Gastrocnemius medialis (tissue), 4 donors: ENCODE measurements around the gene FRMPD4. TPM values are rescaled to one million over a fixed set of nuclear protein-coding genes. Genes with fewer than 3 reads are reported as not detected.

Source experiments
- ATAC-seq, 2 donors: fragments of 150-250 bp; one replicate each; pipeline ENCODE4 v1.9.1; 2016
- DNase-seq, 2 donors: peaks; one replicate each; pipeline ENCODE4 v3.0.0-alpha.2; 2019
- H3K27ac ChIP-seq, 4 donors: fragments of 200-600 bp; sonication (generic); 1 replicate in 1 of 4; 2 replicates in 3 of 4; pipeline ENCODE4 v1.5.1; 2016 to 2018; ENCODE audit warnings: mild to moderate bottlenecking in 2 of 4, moderate library complexity in 1 of 4
- H3K27me3 ChIP-seq, 3 donors: fragments of 200-600 bp; sonication (generic) in 2 of 3; 1 replicate in 1 of 3; 2 replicates in 2 of 3; pipeline versions ENCODE4 v1.5.1 to v1.6.0; 2016 to 2019; ENCODE audit warnings: mild to moderate bottlenecking in 1 of 3, moderate library complexity in 1 of 3
- H3K36me3 ChIP-seq, 2 donors: fragments of 200-600 bp; sonication (generic) in 1 of 2; one replicate each; pipeline ENCODE4 v1.5.1; 2017 to 2018
- H3K4me1 ChIP-seq, 2 donors: fragments of 200-600 bp; sonication (generic) in 1 of 2; one replicate each; pipeline ENCODE4 v1.5.1; 2016 to 2017; ENCODE audit warnings: mild to moderate bottlenecking in 2 of 2
- H3K4me3 ChIP-seq, 4 donors: fragments of 200-600 bp; sonication (generic) in 3 of 4; 1 replicate in 1 of 4; 2 replicates in 3 of 4; pipeline ENCODE4 v1.5.1; 2016 to 2019; ENCODE audit warnings: mild to moderate bottlenecking in 2 of 4
- H3K9me3 ChIP-seq, 3 donors: fragments of 200-600 bp; sonication (generic) in 2 of 3; 1 replicate in 1 of 3; 2 replicates in 2 of 3; pipeline ENCODE4 v1.5.1; 2016 to 2019
- POLR2A ChIP-seq, 2 donors: fragments of 450-650 bp; IDR thresholded peaks; one replicate each; pipeline ENCODE4 v1.6.1; 2017; ENCODE audit warnings: antibody characterized with exemption in 2 of 2, mild to moderate bottlenecking in 2 of 2, moderate library complexity in 2 of 2
- in situ Hi-C, 4 donors: fragments of 200-750 bp; cut with MboI; loops; one replicate each; pipeline versions ENCODE4 v1.15.0 to v1.8.0; 2017; ENCODE audit warnings: low sequenced_read_pairs in 4 of 4
- intact Hi-C: fragments of 100-400 bp; cut with DNase I; formaldehyde crosslinking; loops from one replicate; pipeline ENCODE4 v1.15.1; 2023; ENCODE audit warnings: low total_unique reads
- total RNA-seq, 4 donors: library from RNA; depleted of rRNA; stranded (reverse); fragments of >200 nt; gene quantifications; one replicate each; pipeline versions ENCODE4 v1.1.0 to v1.2.3, GENCODE V29; 2016
- TF ChIP-seq, protein P1 (sequence below), 5 experiments: fragments of 450-650 bp in 3 of 5; fragments of 200-600 bp in 2 of 5; sonication (generic) in 2 of 5; IDR thresholded peaks in 4 of 5; conservative IDR thresholded peaks in 1 of 5; 1 replicate in 4 of 5; 2 replicates in 1 of 5; pipeline ENCODE4 v1.5.1; 2016 to 2019; ENCODE audit warnings: antibody characterized with exemption in 5 of 5, mild to moderate bottlenecking in 3 of 5, moderate library complexity in 3 of 5

Gene FRMPD4
- total RNA-seq, 4 donors from 2014 or later: 0.02 TPM; not detected in 3

GRCh38 chrX:12480956-12481355 lies 342.7 kb downstream of the FRMPD4 start:
- no peaks in the 10 kb centered on the region for H3K36me3 ChIP-seq
- DNase-seq (no peak), ATAC-seq (no peak)
- in situ Hi-C loops: no loop called here
- H3K27ac ChIP-seq: no peak overlapping the region
- TF ChIP-seq, protein P1, sequence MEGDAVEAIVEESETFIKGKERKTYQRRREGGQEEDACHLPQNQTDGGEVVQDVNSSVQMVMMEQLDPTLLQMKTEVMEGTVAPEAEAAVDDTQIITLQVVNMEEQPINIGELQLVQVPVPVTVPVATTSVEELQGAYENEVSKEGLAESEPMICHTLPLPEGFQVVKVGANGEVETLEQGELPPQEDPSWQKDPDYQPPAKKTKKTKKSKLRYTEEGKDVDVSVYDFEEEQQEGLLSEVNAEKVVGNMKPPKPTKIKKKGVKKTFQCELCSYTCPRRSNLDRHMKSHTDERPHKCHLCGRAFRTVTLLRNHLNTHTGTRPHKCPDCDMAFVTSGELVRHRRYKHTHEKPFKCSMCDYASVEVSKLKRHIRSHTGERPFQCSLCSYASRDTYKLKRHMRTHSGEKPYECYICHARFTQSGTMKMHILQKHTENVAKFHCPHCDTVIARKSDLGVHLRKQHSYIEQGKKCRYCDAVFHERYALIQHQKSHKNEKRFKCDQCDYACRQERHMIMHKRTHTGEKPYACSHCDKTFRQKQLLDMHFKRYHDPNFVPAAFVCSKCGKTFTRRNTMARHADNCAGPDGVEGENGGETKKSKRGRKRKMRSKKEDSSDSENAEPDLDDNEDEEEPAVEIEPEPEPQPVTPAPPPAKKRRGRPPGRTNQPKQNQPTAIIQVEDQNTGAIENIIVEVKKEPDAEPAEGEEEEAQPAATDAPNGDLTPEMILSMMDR (IDR thresholded peaks at IDR 0.05 in 4 of 5, conservative IDR thresholded peaks at IDR 0.05 in 1 of 5): no peak
- no peak for TF ChIP-seq POLR2A (IDR thresholded peaks at IDR 0.05)
- no peaks in the 10 kb centered on the region for H3K27me3 ChIP-seq
- intact Hi-C loops: no loop called here
- H3K4me3 ChIP-seq: no peak overlapping the region
- no peaks in the 10 kb centered on the region for H3K4me1 ChIP-seq
- H3K9me3 ChIP-seq: no peaks in the 10 kb centered on the region

DNA sequence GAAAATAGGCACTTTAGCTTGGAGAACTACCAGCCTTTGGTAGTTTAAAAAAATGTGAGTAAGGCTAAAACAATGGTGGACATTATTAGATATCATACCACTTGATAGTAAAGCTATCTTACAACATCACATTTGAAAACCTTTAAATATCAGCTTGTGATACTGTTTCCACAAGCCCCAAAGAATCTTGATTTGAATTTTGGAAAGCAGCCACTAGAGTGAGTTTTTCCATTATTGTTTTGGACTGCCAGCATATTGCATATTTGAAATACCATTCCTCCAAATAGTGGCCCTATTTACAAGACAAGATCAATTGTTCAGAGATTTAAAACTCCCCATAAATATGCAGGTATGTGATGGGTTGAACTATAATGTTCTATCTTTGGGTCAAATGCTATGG lies 349.9 kb downstream of the FRMPD4 start:
- intact Hi-C loops (no loop called here), in situ Hi-C loops (no loop called here)
- Histone ChIP-seq H3K4me3 (no peak overlapping the region), H3K27me3 (no peaks in the 10 kb centered on the region), H3K27ac (no peak overlapping the region), H3K9me3 (no peaks in the 10 kb centered on the region), H3K4me1 (no peaks in the 10 kb centered on the region), H3K36me3 (no peaks in the 10 kb centered on the region)
- ATAC-seq: no peak
- TF ChIP-seq, protein P1 (IDR thresholded peaks at IDR 0.05 in 4 of 5, conservative IDR thresholded peaks at IDR 0.05 in 1 of 5): no peak
- no peak for TF ChIP-seq POLR2A (IDR thresholded peaks at IDR 0.05)
- DNase-seq: no peak

GRCh38 chrX:12488771-12489170 lies 350.5 kb downstream of the FRMPD4 start:
- Histone ChIP-seq H3K4me1 (no peaks in the 10 kb centered on the region), H3K27me3 (no peaks in the 10 kb centered on the region), H3K27ac (no peak overlapping the region), H3K36me3 (no peaks in the 10 kb centered on the region), H3K9me3 (no peaks in the 10 kb centered on the region), H3K4me3 (no peak overlapping the region)
- DNase-seq (no peak), ATAC-seq (no peak)
- intact Hi-C loops: no loop called here
- TF ChIP-seq POLR2A (IDR thresholded peaks at IDR 0.05): no peak
- TF ChIP-seq, protein P1 (IDR thresholded peaks at IDR 0.05 in 4 of 5, conservative IDR thresholded peaks at IDR 0.05 in 1 of 5): no peak
- in situ Hi-C loops: no loop called here

DNA sequence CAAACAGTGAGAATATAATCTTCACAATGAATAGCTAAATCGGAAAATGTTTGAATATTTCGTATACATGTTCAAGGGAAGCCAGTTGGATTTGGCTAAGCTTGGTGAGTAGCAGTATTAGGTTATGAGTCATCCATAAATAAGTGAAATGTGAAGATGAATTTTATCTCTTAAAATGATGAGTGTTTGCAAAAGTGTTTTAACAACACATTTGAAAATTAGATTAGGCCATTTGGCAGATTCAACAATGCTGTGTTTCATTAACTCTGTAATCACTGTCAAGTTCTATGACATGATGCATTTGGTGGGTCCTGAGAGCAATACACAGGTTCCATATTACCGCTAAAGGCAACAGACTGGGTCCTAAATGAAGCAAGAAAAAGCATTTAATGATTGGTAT lies 351.1 kb downstream of the FRMPD4 start:
- H3K4me3 ChIP-seq: no peak overlapping the region
- H3K4me1 ChIP-seq: no peaks in the 10 kb centered on the region
- intact Hi-C loops (no loop called here), in situ Hi-C loops (no loop called here)
- ATAC-seq (no peak), DNase-seq (no peak)
- no peaks in the 10 kb centered on the region for H3K9me3 ChIP-seq
- no peaks in the 10 kb centered on the region for H3K27me3 ChIP-seq
- H3K27ac ChIP-seq: no peak overlapping the region
- H3K36me3 ChIP-seq: no peaks in the 10 kb centered on the region
- no peak for TF ChIP-seq POLR2A (IDR thresholded peaks at IDR 0.05)
- TF ChIP-seq, protein P1 (IDR thresholded peaks at IDR 0.05 in 4 of 5, conservative IDR thresholded peaks at IDR 0.05 in 1 of 5): no peak
